NB4 (cell line): ENCODE measurements around the gene GAS2L2.

Experiments used
- CTCF ChIP-seq: IDR thresholded peaks from one replicate; pipeline ENCODE4 v1.5.1; 2012; ENCODE audit warnings: low read depth, low read length
- POLR2A ChIP-seq: IDR thresholded peaks from 2 replicates; pipeline ENCODE4 v1.6.1; 2011; ENCODE audit warnings: mild to moderate bottlenecking; ENCODE audit not compliant: insufficient read length; ENCODE audit errors: extremely low read depth
- TF ChIP-seq, protein P1 (sequence below): IDR thresholded peaks from 2 replicates; pipeline ENCODE4 v1.6.1; 2011; ENCODE audit warnings: low read depth, low read length

GRCh38 chr17:35730400-35731005 is 22.5 kb downstream of the GAS2L2 start:
- TF ChIP-seq POLR2A = no peak
- no peak for TF ChIP-seq CTCF
- TF ChIP-seq, protein P1, sequence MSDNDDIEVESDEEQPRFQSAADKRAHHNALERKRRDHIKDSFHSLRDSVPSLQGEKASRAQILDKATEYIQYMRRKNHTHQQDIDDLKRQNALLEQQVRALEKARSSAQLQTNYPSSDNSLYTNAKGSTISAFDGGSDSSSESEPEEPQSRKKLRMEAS = no peak
